Measurements from ENCODE around the gene ESR2.

Gene ESR2

GRCh38 chr14:64265222-64265621 lies 28.9 kb downstream of the ESR2 start:
- TF ChIP-seq, protein P1, sequence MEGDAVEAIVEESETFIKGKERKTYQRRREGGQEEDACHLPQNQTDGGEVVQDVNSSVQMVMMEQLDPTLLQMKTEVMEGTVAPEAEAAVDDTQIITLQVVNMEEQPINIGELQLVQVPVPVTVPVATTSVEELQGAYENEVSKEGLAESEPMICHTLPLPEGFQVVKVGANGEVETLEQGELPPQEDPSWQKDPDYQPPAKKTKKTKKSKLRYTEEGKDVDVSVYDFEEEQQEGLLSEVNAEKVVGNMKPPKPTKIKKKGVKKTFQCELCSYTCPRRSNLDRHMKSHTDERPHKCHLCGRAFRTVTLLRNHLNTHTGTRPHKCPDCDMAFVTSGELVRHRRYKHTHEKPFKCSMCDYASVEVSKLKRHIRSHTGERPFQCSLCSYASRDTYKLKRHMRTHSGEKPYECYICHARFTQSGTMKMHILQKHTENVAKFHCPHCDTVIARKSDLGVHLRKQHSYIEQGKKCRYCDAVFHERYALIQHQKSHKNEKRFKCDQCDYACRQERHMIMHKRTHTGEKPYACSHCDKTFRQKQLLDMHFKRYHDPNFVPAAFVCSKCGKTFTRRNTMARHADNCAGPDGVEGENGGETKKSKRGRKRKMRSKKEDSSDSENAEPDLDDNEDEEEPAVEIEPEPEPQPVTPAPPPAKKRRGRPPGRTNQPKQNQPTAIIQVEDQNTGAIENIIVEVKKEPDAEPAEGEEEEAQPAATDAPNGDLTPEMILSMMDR (IDR thresholded peaks at IDR 0.05; ENCODE audit: low read depth, low read length): no peak
- H3K4me3 ChIP-seq (ENCODE audit: low read depth, low read length): no peak overlapping the region

GRCh38 chr14:64260418-64260817 lies 33.8 kb downstream of the ESR2 start:
- TF ChIP-seq, protein P1 (IDR thresholded peaks at IDR 0.05; ENCODE audit: low read depth, low read length): no peak
- H3K4me3 ChIP-seq (ENCODE audit: low read depth, low read length): no peak overlapping the region

DNA sequence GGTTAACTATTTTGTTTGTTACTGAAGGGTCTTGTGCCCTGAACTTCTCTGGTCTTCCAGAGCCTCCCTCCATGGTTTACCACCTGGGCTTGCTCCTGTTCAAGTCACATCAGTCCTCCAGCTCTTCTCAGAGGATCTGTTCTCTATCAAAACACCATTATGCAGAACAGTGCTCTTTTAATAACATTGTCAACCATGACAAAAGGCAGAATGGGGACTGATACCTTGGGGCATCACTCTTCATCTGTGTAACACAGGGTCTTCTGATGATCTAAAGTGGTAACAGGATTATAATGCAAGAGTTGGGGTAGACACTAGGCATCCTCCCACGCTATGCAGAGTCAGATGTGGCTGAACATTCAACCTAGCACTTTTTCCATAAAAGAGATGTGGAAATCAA lies 38.4 kb downstream of the ESR2 start:
- H3K4me3 ChIP-seq (ENCODE audit: low read depth, low read length): no peak overlapping the region
- TF ChIP-seq, protein P1 (IDR thresholded peaks at IDR 0.05; ENCODE audit: low read depth, low read length): no peak

DNA sequence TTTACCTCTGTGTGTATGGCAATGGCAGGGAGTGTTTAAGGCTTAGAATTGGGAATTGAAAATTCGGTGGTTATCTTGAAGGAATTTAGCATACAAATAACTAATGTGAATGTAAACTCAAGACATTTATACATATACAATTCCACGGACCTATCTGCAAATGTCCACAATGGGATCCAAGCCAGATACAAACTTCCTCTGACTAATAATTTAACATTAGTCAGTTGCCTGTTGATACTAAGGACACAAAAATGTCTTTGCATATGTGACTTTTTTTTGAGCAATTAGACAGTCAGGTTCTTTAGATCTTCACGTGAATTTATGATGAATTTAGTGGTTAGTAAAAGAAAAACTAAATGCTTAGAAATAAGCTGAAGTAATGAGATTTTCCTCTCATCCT lies 40.5 kb downstream of the ESR2 start:
- TF ChIP-seq, protein P1 (IDR thresholded peaks at IDR 0.05; ENCODE audit: low read depth, low read length): no peak
- H3K4me3 ChIP-seq (ENCODE audit: low read depth, low read length): peak overlapping the region; percentile 21; the same call in 1 of the 2 replicates

- TF ChIP-seq, protein P1 (IDR thresholded peaks at IDR 0.05; ENCODE audit: low read depth, low read length): no peak
- H3K4me3 ChIP-seq (ENCODE audit: low read depth, low read length): no peak overlapping the region
Observed at GRCh38 chr14:64249363-64249762, 44.8 kb downstream of the ESR2 start.

GRCh38 chr14:64248689-64249088 lies 45.5 kb downstream of the ESR2 start:
- TF ChIP-seq, protein P1 (IDR thresholded peaks at IDR 0.05; ENCODE audit: low read depth, low read length): no peak
- H3K4me3 ChIP-seq (ENCODE audit: low read depth, low read length): no peak overlapping the region

GRCh38 chr14:64247195-64247594 lies 47.0 kb downstream of the ESR2 start:
- TF ChIP-seq, protein P1 (IDR thresholded peaks at IDR 0.05; ENCODE audit: low read depth, low read length): no peak
- no peak overlapping the region for H3K4me3 ChIP-seq (ENCODE audit: low read depth, low read length)

Measured in WI38 (cell line).